Keratinocyte (primary cell): ENCODE data around the gene PLEKHH2.

Source experiments
- CTCF ChIP-seq, 3 experiments: IDR thresholded peaks in 1 of 3; conservative IDR thresholded peaks in 1 of 3; optimal IDR thresholded peaks in 1 of 3; 2 replicates in 2 of 3; 3 replicates in 1 of 3; pipeline versions ENCODE3 to v1.5.1; 2011; ENCODE audit warnings: low read length in 3 of 3, mild to moderate bottlenecking in 3 of 3, moderate library complexity in 2 of 3, control low read depth in 1 of 3, inconsistent platforms in 1 of 3; ENCODE audit not compliant: insufficient read depth in 2 of 3; ENCODE audit errors: extremely low read depth in 1 of 3
- EZH2 ChIP-seq: IDR thresholded peaks from one replicate; pipeline ENCODE4 v1.6.1; 2012; ENCODE audit warnings: inconsistent platforms, mild to moderate bottlenecking, low read length, moderate library complexity

GRCh38 chr2:43715300-43716098 lies 78.4 kb downstream of the PLEKHH2 start:
- no peak for TF ChIP-seq CTCF (optimal IDR thresholded peaks at IDR 0.05 in 1 of 3, IDR thresholded peaks at IDR 0.05 in 1 of 3, conservative IDR thresholded peaks at IDR 0.05 in 1 of 3; ENCODE audit: extremely low read depth in 1 of 3, insufficient read depth in 2 of 3, low read length in 3 of 3)
- no peak for TF ChIP-seq EZH2
